GM13977 (cell line): Measurements from ENCODE around the gene BRI3.

Experiments
- DNase-seq: peaks from one replicate; pipeline ENCODE4 v3.0.0; 2012; ENCODE audit warnings: low spot score
- CTCF ChIP-seq: IDR thresholded peaks from 2 replicates; pipeline ENCODE4 v1.5.1; 2012; ENCODE audit warnings: mild to moderate bottlenecking, control low read depth; ENCODE audit not compliant: insufficient read depth; ENCODE audit errors: extremely low read depth, missing control alignments
- in situ Hi-C: fragments of 300-500 bp; cut with MboI; formaldehyde crosslinking; loops from one replicate; pipeline ENCODE4 v1.12.0; 2022; ENCODE audit warnings: low sequenced_read_pairs, low pct_unique_long_range_greater_than_20kb, mixed read lengths, inconsistent platforms; ENCODE audit not compliant: unreplicated experiment

Gene BRI3

GRCh38 chr7:98285157-98286092, 3.9 kb downstream of the BRI3 start:
- no peak for DNase-seq
- in situ Hi-C loops: no loop called here
- no peak for TF ChIP-seq CTCF

- DNase-seq: no peak
- TF ChIP-seq CTCF: no peak
- in situ Hi-C loops: no loop called here
These were observed 4.6 kb downstream of the BRI3 start for GRCh38 chr7:98286093-98286539.

DNA sequence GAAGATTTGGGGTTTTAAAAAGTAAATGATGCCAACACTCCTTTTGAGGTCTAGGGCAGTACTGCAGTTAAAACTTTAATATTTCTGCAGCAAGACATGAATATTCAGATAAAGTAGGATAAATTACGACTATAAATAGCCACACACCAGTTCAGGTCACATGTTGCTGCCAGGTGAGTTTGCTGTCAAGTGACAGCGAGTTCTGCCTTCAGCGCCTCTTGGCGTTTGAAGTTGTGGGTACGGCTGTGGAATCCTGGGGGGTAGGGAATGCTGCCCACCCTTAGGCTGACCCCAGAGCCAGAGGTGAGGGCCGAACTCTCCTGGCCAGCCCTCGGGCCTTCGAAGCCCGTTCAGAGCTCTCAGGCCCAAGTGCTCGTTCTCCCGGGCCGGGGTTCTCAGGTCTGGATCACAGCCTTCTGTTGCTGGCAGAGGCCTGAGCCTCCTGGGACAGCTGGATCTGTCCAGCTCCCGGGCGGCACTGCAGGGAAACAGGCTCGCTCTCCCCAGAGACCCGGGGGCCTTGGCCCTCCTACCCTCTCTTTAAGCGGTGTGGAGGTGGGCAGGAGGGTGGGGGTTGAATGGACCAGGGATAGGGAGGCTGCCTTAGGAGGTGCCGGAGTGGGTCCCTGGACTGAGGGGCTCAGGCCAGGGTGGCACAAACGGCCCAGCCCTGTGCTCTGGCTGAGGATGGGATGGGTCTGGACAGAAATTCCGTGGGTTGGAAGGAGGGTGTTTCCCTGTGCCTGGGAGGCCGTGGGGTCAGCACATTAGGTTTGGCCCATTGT, 5.4 kb downstream of the BRI3 start:
- DNase-seq: no peak
- TF ChIP-seq CTCF: no peak
- in situ Hi-C loops: no loop called here

DNA sequence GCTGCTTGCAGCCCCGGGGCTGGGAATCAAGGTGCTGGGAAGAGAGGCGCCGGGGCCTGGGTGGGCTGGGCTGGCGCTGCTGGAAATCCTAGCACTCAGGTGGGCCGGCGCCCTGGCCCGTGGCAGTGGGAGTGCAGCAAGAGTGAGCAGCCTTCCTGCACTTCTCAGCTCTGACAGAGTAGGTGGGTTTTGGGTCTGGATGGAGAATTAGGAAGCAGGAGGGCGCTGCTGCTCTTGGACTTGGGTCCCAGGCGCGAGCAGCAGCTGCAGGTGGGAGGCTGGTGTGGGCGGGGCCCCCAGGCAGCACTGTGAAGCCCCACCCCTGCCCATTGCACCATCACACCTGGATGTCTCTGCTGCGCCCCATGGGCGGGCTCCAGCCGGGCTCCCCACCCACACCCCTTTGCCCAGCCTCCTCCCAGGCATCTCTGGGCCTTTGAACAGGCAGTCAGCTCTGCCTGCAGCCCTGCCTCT, 6.0 kb downstream of the BRI3 start:
- in situ Hi-C loops: no loop called here
- no peak for DNase-seq
- no peak for TF ChIP-seq CTCF

GRCh38 chr7:98288064-98288823, 6.8 kb downstream of the BRI3 start:
- DNase-seq: no peak
- TF ChIP-seq CTCF: no peak
- in situ Hi-C loops: no loop called here

DNA sequence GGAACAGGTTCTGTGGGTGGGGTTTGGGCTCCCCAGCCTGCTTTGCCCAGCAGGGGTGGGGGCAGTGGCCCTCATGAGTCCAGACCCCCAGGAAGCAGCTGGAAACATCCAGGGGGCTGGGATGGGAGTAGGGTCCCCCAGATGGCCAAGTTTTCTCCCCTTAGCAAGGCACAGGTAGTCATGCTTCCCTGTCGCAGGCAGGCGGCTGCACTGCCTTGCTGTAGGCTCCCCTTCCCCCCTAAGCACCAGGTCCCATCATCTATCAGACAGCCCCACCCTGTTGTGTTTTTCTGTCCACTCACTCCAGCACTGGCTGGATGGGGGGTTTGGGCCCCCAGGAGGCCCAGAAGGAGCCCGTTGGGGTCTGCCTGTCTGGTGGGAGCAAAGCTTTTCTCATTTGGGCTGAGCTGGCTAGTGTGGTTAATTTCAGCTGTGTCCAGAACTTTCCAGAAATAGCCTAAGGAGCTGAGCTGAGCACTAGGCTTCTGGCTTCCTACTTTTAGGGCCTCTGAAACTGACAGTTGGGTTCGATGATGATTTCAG, 7.9 kb downstream of the BRI3 start:
- in situ Hi-C loops: no loop called here
- no peak for TF ChIP-seq CTCF
- no peak for DNase-seq
